GM19193 (cell line): ENCODE results near the gene TYW1B.

Source experiments
- POLR2A ChIP-seq: IDR thresholded peaks from 4 replicates; pipeline ENCODE4 v1.6.1; 2011; ENCODE audit not compliant: insufficient read depth, insufficient read length; ENCODE audit errors: extremely low read depth

The TYW1B gene

GRCh38 chr7:72674394-72674793, 153.6 kb downstream of the TYW1B start:
- TF ChIP-seq POLR2A, result no peak

GRCh38 chr7:72622532-72622931, 205.5 kb downstream of the TYW1B start:
- no peak for TF ChIP-seq POLR2A

- TF ChIP-seq POLR2A, result no peak
Measured at GRCh38 chr7:72603073-72603472, 224.9 kb downstream of the TYW1B start.

GRCh38 chr7:72577107-72577506, 250.9 kb downstream of the TYW1B start:
- no peak for TF ChIP-seq POLR2A

- no peak for TF ChIP-seq POLR2A
Measured at GRCh38 chr7:72540923-72541322, 287.1 kb downstream of the TYW1B start.

GRCh38 chr7:72540106-72540611, 287.8 kb downstream of the TYW1B start:
- TF ChIP-seq POLR2A, result no peak

GRCh38 chr7:72539702-72540101, 288.3 kb downstream of the TYW1B start:
- TF ChIP-seq POLR2A, result no peak

- no peak for TF ChIP-seq POLR2A
Measured at GRCh38 chr7:72538856-72539255, 289.1 kb downstream of the TYW1B start.

- TF ChIP-seq POLR2A, result no peak
Measured at GRCh38 chr7:72538147-72538546, 289.9 kb downstream of the TYW1B start.
